Osteoblast (primary cell): Measurements from ENCODE around the gene NPAS3. TPM values are rescaled to one million over a fixed set of nuclear protein-coding genes. Genes with fewer than 3 reads are reported as not detected.

ENCODE experiments used
- DNase-seq: peaks from one replicate; pipeline ENCODE4 v3.0.0; 2011; ENCODE audit warnings: low spot score, mixed read lengths; ENCODE audit not compliant: insufficient read length; ENCODE audit errors: missing footprints
- H2AFZ ChIP-seq: 2 replicates; pipeline ENCODE4 v1.6.0; 2011; ENCODE audit warnings: mild to moderate bottlenecking, low read length
- H3K27ac ChIP-seq: 2 replicates; pipeline ENCODE4 v1.5.1; 2011; ENCODE audit warnings: mild to moderate bottlenecking, low read depth, low read length, moderate library complexity
- H3K27me3 ChIP-seq: 2 replicates; pipeline ENCODE4 v1.6.0; 2012; ENCODE audit warnings: mild to moderate bottlenecking, control low read depth, inconsistent platforms, low read length, moderate library complexity; ENCODE audit not compliant: insufficient read depth
- H3K36me3 ChIP-seq: 2 replicates; pipeline ENCODE4 v1.5.1; 2011; ENCODE audit warnings: mild to moderate bottlenecking, low read length, control low read depth, moderate library complexity; ENCODE audit not compliant: insufficient read depth
- H3K4me1 ChIP-seq: 2 replicates; pipeline ENCODE4 v1.5.1; 2011; ENCODE audit warnings: mild to moderate bottlenecking, low read length, control low read depth, moderate library complexity; ENCODE audit not compliant: insufficient read depth
- H3K4me2 ChIP-seq: 2 replicates; pipeline ENCODE4 v1.6.0; 2011; ENCODE audit warnings: mild to moderate bottlenecking, low read length; ENCODE audit not compliant: insufficient read depth
- H3K4me3 ChIP-seq: fragments of 200-600 bp; sonication (generic); 3 replicates; pipeline ENCODE4 v1.5.1; 2012; ENCODE audit warnings: mild to moderate bottlenecking, low read length, inconsistent platforms; ENCODE audit not compliant: insufficient read depth
- H3K79me2 ChIP-seq: 2 replicates; pipeline ENCODE4 v1.6.0; 2012; ENCODE audit warnings: mild to moderate bottlenecking, low read length, control low read depth, inconsistent platforms; ENCODE audit not compliant: insufficient read depth
- H3K9me3 ChIP-seq: 2 replicates; pipeline ENCODE4 v1.5.1; 2011; ENCODE audit warnings: low read depth, low read length, control low read depth
- H4K20me1 ChIP-seq: 2 replicates; pipeline ENCODE4 v1.6.0; 2012; ENCODE audit warnings: mild to moderate bottlenecking, low read length, control low read depth; ENCODE audit not compliant: insufficient read depth
- CTCF ChIP-seq: IDR thresholded peaks from 2 replicates; pipeline ENCODE4 v1.5.1; 2011; ENCODE audit warnings: mild to moderate bottlenecking, low read depth, low read length, moderate library complexity; ENCODE audit errors: extremely low read depth
- total RNA-seq: library from RNA; depleted of rRNA; stranded (reverse); fragments of >200 nt; gene quantifications from 2 replicates; pipeline ENCODE4 v1.2.3, GENCODE V29; 2012

NPAS3 gene
- total RNA-seq, 1 donor = 0.72 TPM

DNA sequence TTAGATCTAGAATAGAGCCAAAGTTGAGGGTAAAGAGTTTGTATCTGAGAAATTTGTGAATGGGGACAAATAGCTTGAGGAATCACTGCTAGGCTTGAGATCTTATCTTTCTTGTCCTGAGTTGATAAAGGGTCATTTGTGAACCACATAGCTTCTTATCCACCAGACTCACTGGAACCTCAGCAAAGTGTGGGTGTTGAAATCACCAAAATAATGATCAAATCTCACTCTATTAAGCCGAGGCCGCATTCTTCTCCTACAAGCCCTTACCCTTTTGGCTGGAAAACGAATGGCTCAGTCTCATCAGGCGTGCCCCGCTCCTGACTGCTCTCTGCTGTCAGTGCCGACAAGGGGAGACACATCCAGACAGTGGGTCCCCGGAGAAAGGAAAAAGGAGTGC, 771.6 kb downstream of the NPAS3 start:
- TF ChIP-seq CTCF = no peak
- no peak for DNase-seq
- peaks cover 4% of the 10 kb centered on the region for H3K27me3 ChIP-seq

DNA sequence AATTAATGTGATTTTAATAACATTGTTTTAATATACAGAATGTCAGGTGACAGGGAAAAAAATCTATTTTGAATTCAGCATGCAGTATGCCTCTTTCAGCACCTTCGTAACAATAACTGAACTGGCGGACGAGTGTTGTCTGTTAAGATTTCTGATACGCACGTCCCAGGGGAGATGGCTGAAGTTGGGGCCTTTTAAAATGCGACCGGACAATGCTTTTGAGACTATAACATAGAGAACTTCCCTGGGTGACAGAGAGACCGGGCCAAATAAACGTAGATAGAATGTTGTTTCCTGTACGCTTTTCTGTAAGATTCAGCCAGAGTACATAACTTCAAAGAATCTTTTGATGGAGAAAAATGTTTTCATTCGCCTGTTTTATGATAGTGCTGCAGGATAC, 772.5 kb downstream of the NPAS3 start:
- H3K4me3 ChIP-seq = no peak overlapping the region
- H3K4me1 ChIP-seq = peaks cover 13% of the 10 kb centered on the region
- H3K36me3 ChIP-seq = no peaks in the 10 kb centered on the region
- no peaks in the 10 kb centered on the region for H4K20me1 ChIP-seq
- no peak overlapping the region for H3K4me2 ChIP-seq
- H2AFZ ChIP-seq = no peak overlapping the region
- no peaks in the 10 kb centered on the region for H3K79me2 ChIP-seq
- H3K9me3 ChIP-seq = no peaks in the 10 kb centered on the region
- H3K27ac ChIP-seq = no peak overlapping the region
- no peak for TF ChIP-seq CTCF
- DNase-seq = no peak
- H3K27me3 ChIP-seq = peaks cover 4% of the 10 kb centered on the region

More for the DNA sequence above, 771.6 kb downstream of the NPAS3 start:
- Histone ChIP-seq H3K27ac (no peak overlapping the region), H3K9me3 (no peaks in the 10 kb centered on the region), H4K20me1 (no peaks in the 10 kb centered on the region), H3K36me3 (no peaks in the 10 kb centered on the region), H3K4me2 (no peak overlapping the region), H3K4me1 (peaks cover 12% of the 10 kb centered on the region), H3K79me2 (no peaks in the 10 kb centered on the region), H3K4me3 (no peak overlapping the region), H2AFZ (no peak overlapping the region)

DNA sequence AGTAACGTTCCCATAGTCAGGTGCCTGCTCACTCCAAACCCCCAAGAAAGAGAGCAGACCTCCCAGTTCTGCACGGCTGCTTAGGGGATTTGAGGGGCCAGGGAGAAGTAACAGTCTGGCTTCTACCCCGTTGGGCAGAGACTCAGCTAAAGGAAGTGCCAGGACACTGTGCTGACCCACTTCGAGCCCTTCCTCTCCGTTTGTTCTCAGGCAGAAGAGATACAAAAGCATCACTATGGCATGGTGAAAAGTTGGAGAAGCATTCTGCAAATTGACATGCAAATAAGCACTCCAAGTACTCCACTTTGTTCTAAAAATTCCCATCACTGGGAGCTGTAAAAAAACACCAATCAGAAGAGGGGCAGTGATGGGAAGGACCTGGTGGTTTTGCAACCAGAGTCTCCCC, 773.1 kb downstream of the NPAS3 start:
- Histone ChIP-seq H2AFZ (no peak overlapping the region), H3K4me1 (peaks cover 13% of the 10 kb centered on the region), H3K4me3 (no peak overlapping the region), H3K27ac (no peak overlapping the region), H3K36me3 (no peaks in the 10 kb centered on the region), H3K27me3 (peaks cover 4% of the 10 kb centered on the region), H3K79me2 (no peaks in the 10 kb centered on the region), H3K9me3 (no peaks in the 10 kb centered on the region), H4K20me1 (no peaks in the 10 kb centered on the region), H3K4me2 (no peak overlapping the region)
- peak; percentile 18 for DNase-seq
- TF ChIP-seq CTCF = no peak

DNA sequence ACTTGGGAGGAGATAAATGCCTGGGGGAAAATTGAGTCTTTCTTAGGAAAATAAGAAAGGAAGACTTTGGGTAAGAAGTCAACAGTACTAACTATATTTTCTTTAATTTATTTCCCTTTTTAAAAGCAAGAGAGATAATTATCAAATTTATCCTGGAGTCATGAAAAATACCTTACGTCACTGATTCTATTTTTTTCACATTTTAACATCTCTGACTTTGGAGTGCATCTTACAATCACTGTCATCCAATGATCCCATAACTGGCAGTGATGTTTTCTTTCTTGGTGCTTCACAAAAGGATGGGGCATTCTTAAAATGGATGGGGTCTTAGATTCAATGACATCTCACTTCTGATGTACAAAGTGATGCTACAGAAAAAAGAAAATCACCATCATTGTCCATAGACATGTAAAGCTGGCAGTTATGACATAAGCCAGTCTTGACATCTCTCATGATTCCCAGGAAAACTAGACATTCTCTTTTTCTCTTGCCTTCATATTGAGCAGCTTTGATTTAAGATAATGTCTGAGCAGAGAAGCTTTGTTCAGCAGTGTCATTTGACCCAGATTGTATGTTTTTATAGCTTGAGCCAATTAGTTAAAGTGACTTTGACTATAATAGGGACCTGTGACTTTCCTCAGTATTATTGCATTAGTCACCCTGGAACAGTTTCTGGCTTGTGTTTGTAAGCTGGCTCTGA, 776.0 kb downstream of the NPAS3 start:
- peak; percentile 41 for DNase-seq
- no peak overlapping the region for H3K4me3 ChIP-seq
- no peaks in the 10 kb centered on the region for H3K79me2 ChIP-seq
- no peak for TF ChIP-seq CTCF
- no peak overlapping the region for H3K4me2 ChIP-seq
- no peak overlapping the region for H2AFZ ChIP-seq
- no peak overlapping the region for H3K27ac ChIP-seq
- H4K20me1 ChIP-seq = no peaks in the 10 kb centered on the region
- H3K9me3 ChIP-seq = no peaks in the 10 kb centered on the region
- peaks cover 9% of the 10 kb centered on the region for H3K4me1 ChIP-seq
- peaks cover 4% of the 10 kb centered on the region for H3K27me3 ChIP-seq
- H3K36me3 ChIP-seq = no peaks in the 10 kb centered on the region
